HAP-1 (cell line): Measurements from ENCODE around the gene HDLBP.

Source experiments
- DNase-seq, 2 experiments: peaks; one replicate each; pipeline ENCODE4 v3.0.0-alpha.2; 2016 to 2020; ENCODE audit warnings: low spot score in 2 of 2
- H3K27me3 ChIP-seq: fragments of 250-450 bp; sonication (Bioruptor Pico); 2 replicates; pipeline ENCODE4 v1.5.1; 2020; ENCODE audit warnings: low read depth, mild to moderate bottlenecking, moderate library complexity
- H3K36me3 ChIP-seq: fragments of 250-450 bp; sonication (Bioruptor Pico); replicated peaks from 2 replicates; pipeline ENCODE4 v1.5.1; 2020; ENCODE audit warnings: mild to moderate bottlenecking
- H3K4me1 ChIP-seq: fragments of 250-450 bp; sonication (Bioruptor Pico); 2 replicates; pipeline ENCODE4 v1.5.1; 2020; ENCODE audit warnings: mild to moderate bottlenecking
- H3K4me3 ChIP-seq: fragments of 250-450 bp; sonication (Bioruptor Pico); 2 replicates; pipeline ENCODE4 v1.5.1; 2020; ENCODE audit warnings: mild to moderate bottlenecking, moderate library complexity
- H3K9me3 ChIP-seq: fragments of 250-450 bp; sonication (Bioruptor Pico); 2 replicates; pipeline ENCODE4 v1.5.1; 2020; ENCODE audit warnings: mild to moderate bottlenecking, moderate library complexity
- in situ Hi-C: fragments of 300-500 bp; cut with MboI; formaldehyde crosslinking; loops from 3 replicates; pipeline ENCODE4 v1.14.3; 2020; ENCODE audit warnings: low sequenced_read_pairs, inconsistent platforms, mixed read lengths

The HDLBP gene

GRCh38 chr2:241177526-241178334 is 137.7 kb downstream of the HDLBP start:
- in situ Hi-C loops, result no loop called here
- Histone ChIP-seq H3K27me3 (no peaks in the 10 kb centered on the region), H3K4me3 (no peak overlapping the region), H3K4me1 (no peaks in the 10 kb centered on the region), H3K9me3 (no peaks in the 10 kb centered on the region), H3K36me3 (peaks cover 6% of the 10 kb centered on the region)
- DNase-seq, result no peak
